ENCODE results near the gene TAF11L3. TPM values are rescaled to one million over a fixed set of nuclear protein-coding genes. Genes with fewer than 3 reads are reported as not detected.

The TAF11L3 gene
- total RNA-seq, 1 donor from 2014 or later: not detected

Other genes with a start within 250 kb of the TAF11L3 start
- gene TAF11L2, start 20.1 kb upstream of the TAF11L3 start, total RNA-seq: not detected in 2 replicates
- gene TAF11L4, start 3.4 kb downstream of the TAF11L3 start, total RNA-seq: not detected in 2 replicates
- gene TAF11L5, start 6.9 kb downstream of the TAF11L3 start, total RNA-seq: not detected in 2 replicates
- not detected in 2 replicates for gene TAF11L6, start 10.3 kb downstream of the TAF11L3 start, total RNA-seq
- gene TAF11L7, start 67.4 kb downstream of the TAF11L3 start, total RNA-seq: not detected in 2 replicates
- not detected in 2 replicates for gene TAF11L8, start 72.6 kb downstream of the TAF11L3 start, total RNA-seq
- gene TAF11L9, start 76.0 kb downstream of the TAF11L3 start, total RNA-seq: not detected in 2 replicates
- gene TAF11L10, start 79.5 kb downstream of the TAF11L3 start, total RNA-seq: not detected in 2 replicates
- not detected in 2 replicates for gene TAF11L11, start 85.8 kb downstream of the TAF11L3 start, total RNA-seq
- not detected in 2 replicates for gene TAF11L12, start 92.0 kb downstream of the TAF11L3 start, total RNA-seq
- not detected in 2 replicates for gene TAF11L13, start 113.7 kb downstream of the TAF11L3 start, total RNA-seq
- not detected in 2 replicates for gene TAF11L14, start 116.1 kb downstream of the TAF11L3 start, total RNA-seq